ENCODE data around the gene BCL7C.
A peak's percentile ranks its signal among the peaks of the same experiment; 100 is the strongest.

The BCL7C gene

DNA sequence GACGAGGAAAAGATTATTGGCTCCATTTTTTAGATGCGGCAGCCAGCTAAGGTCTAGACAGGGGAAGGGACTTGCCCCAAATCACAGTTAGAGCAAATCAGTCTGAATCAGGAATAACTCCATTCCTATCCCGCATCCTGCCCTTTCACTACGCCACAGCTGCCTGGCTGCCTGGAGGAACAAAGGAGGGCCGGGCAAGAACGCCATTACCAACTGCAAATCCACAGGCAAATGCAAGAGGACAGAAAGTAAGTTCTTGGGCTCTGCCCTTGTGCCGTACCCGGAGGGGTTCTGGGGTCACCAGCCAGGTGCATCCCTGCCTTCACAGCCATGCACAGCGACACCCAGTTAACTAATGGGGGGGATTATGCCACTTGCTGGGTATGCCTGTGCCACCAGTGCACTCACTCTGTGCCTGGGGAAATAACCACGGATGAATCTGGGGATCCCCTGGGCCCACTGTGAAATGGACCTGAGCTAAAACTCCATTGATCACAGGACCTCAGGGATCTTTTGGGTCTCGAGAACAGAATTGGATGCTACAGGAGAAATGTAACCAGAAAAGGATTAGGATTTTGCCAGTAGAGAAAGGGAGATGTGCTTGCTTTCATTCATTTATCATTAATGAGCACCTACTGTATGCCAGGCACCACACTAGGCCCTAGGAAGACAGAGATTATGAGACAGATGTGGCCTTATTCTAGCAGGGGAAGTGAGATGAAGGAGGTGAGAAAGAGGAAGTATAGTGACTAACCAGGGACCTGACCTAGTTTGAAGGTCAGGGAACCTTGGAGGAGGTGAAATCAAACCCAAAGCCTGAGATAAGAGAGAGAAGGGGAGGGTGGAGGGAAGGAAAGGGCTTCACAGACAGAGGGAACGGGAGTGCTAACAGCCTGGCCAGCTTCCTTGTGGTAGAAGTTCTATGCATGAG, 17.7 kb downstream of the BCL7C start:
- peak overlapping the region; percentile 93 for H3K4me3 ChIP-seq (ENCODE audit: low read depth, low read length)
- no peak for DNase-seq (ENCODE audit: low read depth, low spot score)
- ChIA-PET CTCF (interaction anchor here (1.1 to 6.3 kb wide), 7 partner anchors 13 to 66 kb away, joined by 3 to 35 read pairs (median 4); partner anchors contain the start of gene CTF1), POLR2A (interaction anchor here (1.0 to 1.8 kb wide), 4 partner anchors 17 to 71 kb away, joined by 7 to 10 read pairs (median 8); partner anchors contain the start of genes BCL7C and CTF1)
- TF ChIP-seq CTCF (IDR thresholded peaks at IDR 0.05; ENCODE audit: insufficient read depth, low read length, missing control alignments) = no peak

GRCh38 chr16:30874821-30875717, 18.8 kb downstream of the BCL7C start:
- ChIA-PET POLR2A (interaction anchor here (0.6 to 1.8 kb wide), 10 partner anchors 11 to 88 kb away, joined by 3 to 17 read pairs (median 7); partner anchors contain the start of genes BCL7C, CTF1 and ZNF629), CTCF (interaction anchor here (0.8 to 6.3 kb wide), 7 partner anchors 21 to 67 kb away, joined by 3 to 35 read pairs (median 4); partner anchors contain the start of gene CTF1)
- DNase-seq (ENCODE audit: low read depth, low spot score) = no peak
- no peak for TF ChIP-seq CTCF (IDR thresholded peaks at IDR 0.05; ENCODE audit: insufficient read depth, low read length, missing control alignments)
- H3K4me3 ChIP-seq (ENCODE audit: low read depth, low read length) = peak overlapping the region; percentile 93

- POLR2A ChIA-PET = interaction anchor here (0.6 to 1.6 kb wide), 9 partner anchors 12 to 87 kb away, joined by 3 to 17 read pairs (median 7); partner anchors contain the start of genes BCL7C, CTF1 and ZNF629
- CTCF ChIA-PET = interaction anchor here (0.8 to 6.3 kb wide), 5 partner anchors 28 to 68 kb away, joined by 3 to 35 read pairs (median 7); no protein-coding TSS in a partner anchor
- peak overlapping the region; percentile 93 for H3K4me3 ChIP-seq (ENCODE audit: low read depth, low read length)
- no peak for TF ChIP-seq CTCF (IDR thresholded peaks at IDR 0.05; ENCODE audit: insufficient read depth, low read length, missing control alignments)
- DNase-seq (ENCODE audit: low read depth, low spot score) = no peak
These were observed 19.5 kb downstream of the BCL7C start for GRCh38 chr16:30874244-30874820.

DNA sequence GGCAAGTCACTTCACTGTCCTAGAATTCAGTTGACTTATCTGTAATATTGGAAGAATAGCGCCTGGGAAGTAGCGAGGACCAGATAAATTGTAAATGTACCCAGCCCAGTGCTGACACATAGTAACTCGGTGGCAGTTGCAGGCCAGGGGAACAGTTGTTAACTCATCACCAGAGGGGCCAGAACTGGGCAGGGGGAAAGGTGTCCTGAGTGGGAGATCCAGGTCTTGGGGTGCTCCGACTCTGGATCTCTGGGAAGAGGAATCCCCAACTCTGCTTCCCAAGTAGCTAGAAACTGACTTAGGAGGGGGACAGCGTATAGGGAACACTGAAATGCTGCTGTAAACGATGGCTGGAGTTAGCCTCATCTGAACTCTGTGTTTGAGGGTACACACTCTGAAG, 23.0 kb downstream of the BCL7C start:
- no peak for TF ChIP-seq CTCF (IDR thresholded peaks at IDR 0.05; ENCODE audit: insufficient read depth, low read length, missing control alignments)
- no peak overlapping the region for H3K4me3 ChIP-seq (ENCODE audit: low read depth, low read length)
- ChIA-PET POLR2A (no interaction called here), CTCF (interaction anchor here (2.7 kb wide), 1 partner anchor 26 kb away, joined by 10 read pairs; no protein-coding TSS in a partner anchor)
- no peak for DNase-seq (ENCODE audit: low read depth, low spot score)

DNA sequence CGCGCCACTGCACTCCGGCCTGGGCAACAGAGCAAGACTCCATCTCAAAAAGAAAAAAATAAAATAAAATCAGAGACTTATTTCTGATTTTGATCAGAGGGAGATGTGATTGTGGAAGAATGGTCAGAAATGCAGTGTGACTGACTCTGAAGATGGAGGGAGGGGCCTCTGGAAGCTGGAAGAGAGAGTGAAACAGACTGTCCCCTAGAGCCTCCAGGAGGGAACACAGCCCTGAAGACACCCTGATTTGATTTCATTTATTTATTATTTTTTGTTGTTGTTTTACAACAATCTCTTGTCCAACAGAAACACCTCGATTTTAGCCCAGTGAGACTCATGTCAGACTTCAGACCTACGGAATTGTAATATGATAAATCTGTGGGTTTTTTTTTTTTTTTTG, 26.1 kb downstream of the BCL7C start:
- ChIA-PET POLR2A (no interaction called here), CTCF (interaction anchor here (1.0 to 2.4 kb wide), 3 partner anchors 11 to 54 kb away, joined by 3 to 8 read pairs (median 5); no protein-coding TSS in a partner anchor)
- TF ChIP-seq CTCF (IDR thresholded peaks at IDR 0.05; ENCODE audit: insufficient read depth, low read length, missing control alignments) = peak; percentile 21
- H3K4me3 ChIP-seq (ENCODE audit: low read depth, low read length) = no peak overlapping the region
- no peak for DNase-seq (ENCODE audit: low read depth, low spot score)
